Effector CD8-positive, alpha-beta T cell (primary cell): ENCODE results near the gene CCN5.

ENCODE experiments used
- DNase-seq: peaks from one replicate; lab custom pipeline; 2025; lab: John Stamatoyannopoulos, UW

The CCN5 gene

GRCh38 chr20:44716309-44717106 lies 1.3 kb downstream of the CCN5 start:
- DNase-seq, result no peak

DNA sequence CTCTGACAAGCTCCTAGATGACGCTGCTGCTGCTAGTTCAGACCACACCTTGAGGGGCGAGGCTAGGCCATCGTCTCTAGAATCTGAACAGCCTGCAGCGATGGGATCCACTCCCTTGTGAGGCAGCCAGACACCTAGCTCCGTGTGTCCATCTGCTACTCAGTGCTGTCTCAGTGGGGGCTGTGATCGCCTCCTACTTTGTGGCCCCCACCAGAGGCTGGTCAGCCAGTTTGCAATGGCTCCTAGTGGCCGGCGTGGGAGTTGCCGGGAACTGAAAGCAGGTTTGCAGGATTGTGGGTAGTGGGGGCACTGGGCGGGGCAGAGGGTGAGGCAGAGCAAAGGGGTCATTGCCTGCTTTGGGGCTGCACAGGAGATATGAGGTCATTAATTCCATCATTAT lies 2.8 kb downstream of the CCN5 start:
- no peak for DNase-seq

- DNase-seq, result no peak
These were observed 4.7 kb downstream of the CCN5 start for GRCh38 chr20:44719841-44720240.

- DNase-seq, result no peak
These were observed 5.4 kb downstream of the CCN5 start for GRCh38 chr20:44720621-44720996.

- no peak for DNase-seq
These were observed 6.0 kb downstream of the CCN5 start for GRCh38 chr20:44720997-44721784.

DNA sequence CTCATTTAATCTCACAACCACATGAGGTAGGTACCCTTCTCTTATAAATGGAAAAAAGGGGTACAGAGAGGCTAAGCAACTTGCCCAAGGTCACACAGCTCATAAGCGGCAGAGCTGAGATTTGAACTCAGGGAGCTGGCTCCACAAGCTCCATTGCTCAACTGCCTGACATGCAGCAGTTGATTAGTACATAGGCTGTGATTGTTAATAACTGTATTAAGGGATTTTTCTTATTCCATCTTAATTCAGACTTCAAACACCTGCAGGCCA lies 6.6 kb downstream of the CCN5 start:
- DNase-seq, result no peak

DNA sequence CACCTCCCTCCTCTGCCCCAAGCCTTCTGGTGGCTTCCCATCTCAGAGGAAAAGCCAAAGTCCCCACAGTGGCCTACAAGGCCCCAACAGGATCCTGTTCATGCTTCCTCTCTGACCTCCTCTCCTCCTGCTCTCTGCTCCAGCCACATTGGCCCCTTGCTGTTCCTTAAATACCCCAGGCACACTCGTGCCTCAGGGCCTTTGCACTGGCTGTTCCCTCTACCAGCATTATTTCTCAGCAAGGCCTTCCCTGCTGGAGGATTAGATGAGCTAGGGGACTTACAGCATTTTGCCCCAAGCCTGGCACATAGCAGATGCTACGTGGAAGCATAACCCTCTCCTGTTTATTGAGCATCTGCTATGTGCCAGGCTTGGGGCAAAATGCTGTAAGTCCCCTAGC lies 7.8 kb downstream of the CCN5 start:
- DNase-seq, result no peak

GRCh38 chr20:44723391-44723790 lies 8.2 kb downstream of the CCN5 start:
- DNase-seq, result no peak

DNA sequence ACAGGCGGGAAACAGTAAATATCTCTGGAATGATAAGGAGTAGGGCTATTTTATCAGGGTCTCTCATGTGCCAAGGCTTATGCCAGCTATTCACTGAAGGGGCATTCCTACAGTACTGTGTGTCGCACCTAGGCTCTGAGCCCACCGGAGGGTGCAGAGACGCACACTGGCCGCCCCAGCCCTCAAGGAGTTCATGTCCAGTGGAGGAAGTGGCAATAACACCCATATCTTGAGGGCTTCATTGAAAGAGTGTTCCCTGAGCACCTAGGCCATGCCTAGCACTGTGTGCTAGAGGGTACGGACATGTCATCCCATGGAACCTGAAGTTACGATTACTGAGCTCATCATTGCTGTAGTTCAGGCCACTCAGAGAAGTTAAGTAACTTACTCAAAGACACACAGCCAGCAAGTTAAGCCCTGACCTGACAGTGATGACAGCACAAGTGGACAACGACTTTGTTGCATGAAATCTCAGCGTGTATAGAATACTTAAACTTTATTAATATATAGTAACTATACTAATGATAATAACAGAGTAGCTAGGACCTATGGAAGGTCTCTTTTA lies 8.7 kb downstream of the CCN5 start:
- no peak for DNase-seq

- DNase-seq, result no peak
These were observed 9.4 kb downstream of the CCN5 start for GRCh38 chr20:44724423-44725091.

DNA sequence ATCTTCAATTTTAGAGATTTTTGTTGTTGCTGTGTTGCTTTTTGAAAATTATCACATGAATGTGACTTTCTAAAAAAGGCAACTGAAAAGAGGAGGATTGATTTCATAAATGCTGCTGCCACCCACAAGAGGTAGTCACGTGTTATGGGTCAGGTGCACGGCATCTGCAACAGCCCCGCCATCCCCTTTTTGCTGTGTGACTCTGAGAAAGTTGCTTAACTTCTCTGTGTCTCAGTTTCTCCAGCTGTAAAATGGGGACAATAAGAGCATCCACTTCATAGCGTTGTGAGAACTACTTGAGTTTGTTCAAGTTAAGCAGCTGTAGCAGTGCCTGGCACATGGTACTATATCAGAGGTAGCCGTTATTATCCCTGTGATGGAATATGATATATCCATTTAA lies 10.7 kb downstream of the CCN5 start:
- DNase-seq, result no peak

DNA sequence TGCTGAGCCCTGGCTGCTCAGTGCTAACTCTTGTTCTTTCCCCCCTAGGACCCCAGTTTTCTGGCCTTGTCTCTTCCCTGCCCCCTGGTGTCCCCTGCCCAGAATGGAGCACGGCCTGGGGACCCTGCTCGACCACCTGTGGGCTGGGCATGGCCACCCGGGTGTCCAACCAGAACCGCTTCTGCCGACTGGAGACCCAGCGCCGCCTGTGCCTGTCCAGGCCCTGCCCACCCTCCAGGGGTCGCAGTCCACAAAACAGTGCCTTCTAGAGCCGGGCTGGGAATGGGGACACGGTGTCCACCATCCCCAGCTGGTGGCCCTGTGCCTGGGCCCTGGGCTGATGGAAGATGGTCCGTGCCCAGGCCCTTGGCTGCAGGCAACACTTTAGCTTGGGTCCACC lies 11.9 kb downstream of the CCN5 start:
- DNase-seq, result no peak

GRCh38 chr20:44727651-44728050 lies 12.5 kb downstream of the CCN5 start:
- no peak for DNase-seq

- no peak for DNase-seq
These were observed 13.8 kb downstream of the CCN5 start for GRCh38 chr20:44728801-44729443.

DNA sequence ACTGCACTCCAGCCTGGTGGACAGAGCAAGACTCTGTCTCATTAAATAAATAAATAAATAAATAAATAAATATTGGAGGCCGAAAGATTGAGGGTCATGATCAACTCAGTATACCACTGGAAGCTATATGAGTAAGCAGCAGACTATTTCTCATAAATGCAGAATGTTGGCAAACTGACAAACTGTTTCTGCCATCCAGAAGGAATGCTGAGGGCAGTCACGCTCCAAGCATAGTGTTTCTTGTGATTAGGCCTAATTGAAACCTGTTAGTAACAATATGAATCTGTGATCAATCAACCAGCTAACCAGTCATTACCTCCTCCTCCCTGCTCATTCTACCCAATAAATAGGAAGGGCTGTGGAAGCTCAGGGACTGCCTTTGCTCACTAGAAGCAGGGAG lies 15.3 kb downstream of the CCN5 start:
- no peak for DNase-seq

DNA sequence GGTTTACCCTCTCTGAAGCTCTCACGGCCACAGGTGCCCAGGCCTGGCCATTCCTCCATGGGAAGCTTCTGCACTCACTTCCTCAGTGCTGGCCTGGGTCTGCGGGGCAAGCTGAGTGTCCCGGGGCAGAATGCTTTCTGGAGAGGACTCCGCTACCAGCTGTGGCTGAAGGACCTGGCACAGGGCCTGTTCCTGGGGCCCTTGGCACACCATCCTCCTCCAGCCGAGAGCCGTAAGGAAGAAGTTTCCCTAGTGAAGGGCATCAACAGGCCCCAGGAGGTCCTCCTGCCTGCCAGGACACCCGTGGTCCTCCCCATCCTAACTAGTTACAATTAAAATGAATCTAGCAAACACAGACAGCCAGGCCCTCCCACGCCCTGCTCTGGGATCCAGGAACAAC lies 16.5 kb downstream of the CCN5 start:
- no peak for DNase-seq

DNA sequence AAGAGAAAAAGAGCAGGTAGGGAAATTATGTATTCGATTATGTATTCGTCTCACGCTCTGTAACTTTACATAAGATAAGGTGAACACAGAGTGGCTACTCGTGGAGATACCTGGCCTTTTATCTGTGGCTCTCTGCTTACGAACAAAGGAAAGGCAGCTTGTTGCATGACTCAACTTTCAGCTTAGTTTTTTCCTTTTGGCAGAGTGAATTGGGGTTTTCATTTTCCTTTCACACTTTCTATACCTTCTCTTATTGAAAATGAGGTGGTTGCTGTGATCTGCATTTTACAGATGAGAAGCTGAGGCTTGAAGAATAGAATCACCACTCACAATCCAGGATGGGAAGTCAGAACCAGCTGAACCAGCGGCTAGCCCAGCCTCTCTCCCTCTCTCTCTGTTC lies 17.2 kb downstream of the CCN5 start:
- DNase-seq, result no peak

DNA sequence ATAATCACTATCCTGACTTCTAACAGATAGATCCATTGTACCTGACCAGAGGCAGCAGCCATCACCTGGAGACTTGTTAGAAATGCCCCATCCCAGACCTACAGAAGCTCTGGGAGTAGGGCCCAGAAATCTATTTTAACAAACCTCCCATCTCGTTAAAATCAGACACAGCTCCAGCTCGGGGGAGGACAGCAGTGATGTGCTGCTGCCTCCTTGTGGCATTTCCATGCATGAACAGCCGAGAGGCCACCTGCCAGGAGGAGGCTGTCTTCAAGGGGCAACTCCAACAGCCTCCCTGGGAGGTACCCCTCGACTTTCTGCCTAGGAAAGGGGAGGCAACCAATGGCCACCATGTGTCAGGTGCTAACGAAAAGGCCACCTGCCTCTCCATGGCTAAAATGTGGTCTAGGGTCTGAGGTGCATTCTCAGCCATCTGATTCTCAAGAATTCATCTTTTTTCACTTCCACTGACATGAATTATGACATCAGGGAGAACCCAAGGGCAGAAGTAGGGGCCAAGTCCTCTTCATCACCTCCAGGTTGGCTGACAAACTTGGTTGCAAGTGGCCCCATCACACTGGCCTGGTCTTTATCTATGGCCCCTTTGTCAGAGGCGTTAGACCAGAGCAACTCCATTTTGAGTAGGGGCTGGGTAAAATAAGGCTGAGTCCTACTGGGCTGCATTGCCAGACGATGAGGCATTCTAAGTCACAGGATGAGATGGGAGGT lies 18.3 kb downstream of the CCN5 start:
- DNase-seq, result peak; percentile 8

- no peak for DNase-seq
These were observed 19.8 kb downstream of the CCN5 start for GRCh38 chr20:44734938-44735337.

- no peak for DNase-seq
These were observed 20.6 kb downstream of the CCN5 start for GRCh38 chr20:44735816-44736169.

- no peak for DNase-seq
These were observed 21.2 kb downstream of the CCN5 start for GRCh38 chr20:44736170-44737021.
